ENCODE data around the gene MAGI3.

The MAGI3 gene

DNA sequence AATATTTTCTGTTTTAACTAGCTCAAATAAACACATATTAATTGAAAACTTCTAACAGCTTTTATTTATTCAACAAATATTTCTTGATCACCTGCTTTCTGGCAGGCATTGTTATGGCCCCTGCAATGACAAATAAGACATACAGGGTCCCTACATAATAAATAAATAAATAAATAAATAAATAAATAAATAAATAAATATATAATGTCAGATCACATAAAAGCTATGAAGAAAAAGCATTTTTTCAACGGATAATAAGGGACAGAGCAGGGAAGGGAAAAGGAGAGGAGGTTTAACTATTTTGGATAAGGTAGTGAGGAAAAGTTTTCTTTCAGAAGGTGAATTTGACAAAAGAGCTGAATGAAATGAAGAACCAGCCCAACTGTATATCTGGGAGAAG, 115.0 kb downstream of the MAGI3 start (continued):
- TF ChIP-seq, protein P1, sequence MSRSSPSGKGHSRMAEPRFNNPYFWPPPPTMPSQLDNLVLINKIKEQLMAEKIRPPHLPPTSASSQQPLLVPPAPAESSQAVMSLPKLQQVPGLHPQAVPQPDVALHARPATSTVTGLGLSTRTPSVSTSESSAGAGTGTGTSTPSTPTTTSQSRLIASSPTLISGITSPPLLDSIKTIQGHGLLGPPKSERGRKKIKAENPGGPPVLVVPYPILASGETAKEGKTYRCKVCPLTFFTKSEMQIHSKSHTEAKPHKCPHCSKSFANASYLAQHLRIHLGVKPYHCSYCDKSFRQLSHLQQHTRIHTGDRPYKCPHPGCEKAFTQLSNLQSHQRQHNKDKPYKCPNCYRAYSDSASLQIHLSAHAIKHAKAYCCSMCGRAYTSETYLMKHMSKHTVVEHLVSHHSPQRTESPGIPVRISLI (tag by site-specific recombination; IDR thresholded peaks at IDR 0.05): no peak
- TF ChIP-seq ZNF354C (tag by site-specific recombination; IDR thresholded peaks at IDR 0.05; ENCODE audit: borderline replicate concordance, low read depth) (0 out of 2 replicates have a peak, but pooled peaks have one; percentile 35), ZNF610 (tag by site-specific recombination; IDR thresholded peaks at IDR 0.05; ENCODE audit: borderline replicate concordance) (no peak), ZNF16 (tag by site-specific recombination; IDR thresholded peaks at IDR 0.05; ENCODE audit: low read depth) (no peak), ZNF394 (tag by site-specific recombination; IDR thresholded peaks at IDR 0.05; ENCODE audit: borderline replicate concordance) (peak; percentile 98), ZNF510 (tag by site-specific recombination; IDR thresholded peaks at IDR 0.05; ENCODE audit: insufficient replicate concordance) (peak; percentile 71), MYNN (tag by site-specific recombination; IDR thresholded peaks at IDR 0.05; ENCODE audit: borderline replicate concordance) (no peak), ZNF175 (tag by site-specific recombination; IDR thresholded peaks at IDR 0.05) (no peak), ZNF37A (tag by site-specific recombination; IDR thresholded peaks at IDR 0.05) (no peak), ZNF561 (tag by site-specific recombination; IDR thresholded peaks at IDR 0.05; ENCODE audit: borderline replicate concordance) (no peak), ZSCAN23 (tag by site-specific recombination; IDR thresholded peaks at IDR 0.05) (no peak), ZNF785 (tag by site-specific recombination; IDR thresholded peaks at IDR 0.05) (no peak), ZNF366 (tag by site-specific recombination; conservative IDR thresholded peaks at IDR 0.05) (0 out of 2 replicates have a peak, but pooled peaks have one; percentile 33), ZBTB1 (tag by site-specific recombination; IDR thresholded peaks at IDR 0.05) (no peak), YY1 (tag by site-specific recombination; IDR thresholded peaks at IDR 0.05) (no peak), ZNF248 (tag by site-specific recombination; IDR thresholded peaks at IDR 0.05) (no peak), ZNF266 (tag by site-specific recombination; IDR thresholded peaks at IDR 0.05; ENCODE audit: low read depth) (peak; percentile 54; the same call in 1 of the 2 replicates), ZNF600 (tag by site-specific recombination; IDR thresholded peaks at IDR 0.05) (no peak), ZNF530 (tag by site-specific recombination; IDR thresholded peaks at IDR 0.05; ENCODE audit: low read depth) (no peak), ZNF10 (tag by site-specific recombination; IDR thresholded peaks at IDR 0.05) (no peak), SP3 (tag by site-specific recombination; IDR thresholded peaks at IDR 0.05) (0 out of 2 replicates have a peak, but pooled peaks have one; percentile 11), YY2 (tag by site-specific recombination; IDR thresholded peaks at IDR 0.05) (no peak), GFI1B (tag by site-specific recombination; IDR thresholded peaks at IDR 0.05) (no peak)
- TF ChIP-seq, protein P2, sequence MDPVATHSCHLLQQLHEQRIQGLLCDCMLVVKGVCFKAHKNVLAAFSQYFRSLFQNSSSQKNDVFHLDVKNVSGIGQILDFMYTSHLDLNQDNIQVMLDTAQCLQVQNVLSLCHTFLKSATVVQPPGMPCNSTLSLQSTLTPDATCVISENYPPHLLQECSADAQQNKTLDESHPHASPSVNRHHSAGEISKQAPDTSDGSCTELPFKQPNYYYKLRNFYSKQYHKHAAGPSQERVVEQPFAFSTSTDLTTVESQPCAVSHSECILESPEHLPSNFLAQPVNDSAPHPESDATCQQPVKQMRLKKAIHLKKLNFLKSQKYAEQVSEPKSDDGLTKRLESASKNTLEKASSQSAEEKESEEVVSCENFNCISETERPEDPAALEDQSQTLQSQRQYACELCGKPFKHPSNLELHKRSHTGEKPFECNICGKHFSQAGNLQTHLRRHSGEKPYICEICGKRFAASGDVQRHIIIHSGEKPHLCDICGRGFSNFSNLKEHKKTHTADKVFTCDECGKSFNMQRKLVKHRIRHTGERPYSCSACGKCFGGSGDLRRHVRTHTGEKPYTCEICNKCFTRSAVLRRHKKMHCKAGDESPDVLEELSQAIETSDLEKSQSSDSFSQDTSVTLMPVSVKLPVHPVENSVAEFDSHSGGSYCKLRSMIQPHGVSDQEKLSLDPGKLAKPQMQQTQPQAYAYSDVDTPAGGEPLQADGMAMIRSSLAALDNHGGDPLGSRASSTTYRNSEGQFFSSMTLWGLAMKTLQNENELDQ (tag by site-specific recombination; IDR thresholded peaks at IDR 0.05; ENCODE audit: low read depth): no peak
- TF ChIP-seq, protein P3, sequence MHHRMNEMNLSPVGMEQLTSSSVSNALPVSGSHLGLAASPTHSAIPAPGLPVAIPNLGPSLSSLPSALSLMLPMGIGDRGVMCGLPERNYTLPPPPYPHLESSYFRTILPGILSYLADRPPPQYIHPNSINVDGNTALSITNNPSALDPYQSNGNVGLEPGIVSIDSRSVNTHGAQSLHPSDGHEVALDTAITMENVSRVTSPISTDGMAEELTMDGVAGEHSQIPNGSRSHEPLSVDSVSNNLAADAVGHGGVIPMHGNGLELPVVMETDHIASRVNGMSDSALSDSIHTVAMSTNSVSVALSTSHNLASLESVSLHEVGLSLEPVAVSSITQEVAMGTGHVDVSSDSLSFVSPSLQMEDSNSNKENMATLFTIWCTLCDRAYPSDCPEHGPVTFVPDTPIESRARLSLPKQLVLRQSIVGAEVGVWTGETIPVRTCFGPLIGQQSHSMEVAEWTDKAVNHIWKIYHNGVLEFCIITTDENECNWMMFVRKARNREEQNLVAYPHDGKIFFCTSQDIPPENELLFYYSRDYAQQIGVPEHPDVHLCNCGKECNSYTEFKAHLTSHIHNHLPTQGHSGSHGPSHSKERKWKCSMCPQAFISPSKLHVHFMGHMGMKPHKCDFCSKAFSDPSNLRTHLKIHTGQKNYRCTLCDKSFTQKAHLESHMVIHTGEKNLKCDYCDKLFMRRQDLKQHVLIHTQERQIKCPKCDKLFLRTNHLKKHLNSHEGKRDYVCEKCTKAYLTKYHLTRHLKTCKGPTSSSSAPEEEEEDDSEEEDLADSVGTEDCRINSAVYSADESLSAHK (tag by site-specific recombination; IDR thresholded peaks at IDR 0.05): no peak
- TF ChIP-seq, protein P4, sequence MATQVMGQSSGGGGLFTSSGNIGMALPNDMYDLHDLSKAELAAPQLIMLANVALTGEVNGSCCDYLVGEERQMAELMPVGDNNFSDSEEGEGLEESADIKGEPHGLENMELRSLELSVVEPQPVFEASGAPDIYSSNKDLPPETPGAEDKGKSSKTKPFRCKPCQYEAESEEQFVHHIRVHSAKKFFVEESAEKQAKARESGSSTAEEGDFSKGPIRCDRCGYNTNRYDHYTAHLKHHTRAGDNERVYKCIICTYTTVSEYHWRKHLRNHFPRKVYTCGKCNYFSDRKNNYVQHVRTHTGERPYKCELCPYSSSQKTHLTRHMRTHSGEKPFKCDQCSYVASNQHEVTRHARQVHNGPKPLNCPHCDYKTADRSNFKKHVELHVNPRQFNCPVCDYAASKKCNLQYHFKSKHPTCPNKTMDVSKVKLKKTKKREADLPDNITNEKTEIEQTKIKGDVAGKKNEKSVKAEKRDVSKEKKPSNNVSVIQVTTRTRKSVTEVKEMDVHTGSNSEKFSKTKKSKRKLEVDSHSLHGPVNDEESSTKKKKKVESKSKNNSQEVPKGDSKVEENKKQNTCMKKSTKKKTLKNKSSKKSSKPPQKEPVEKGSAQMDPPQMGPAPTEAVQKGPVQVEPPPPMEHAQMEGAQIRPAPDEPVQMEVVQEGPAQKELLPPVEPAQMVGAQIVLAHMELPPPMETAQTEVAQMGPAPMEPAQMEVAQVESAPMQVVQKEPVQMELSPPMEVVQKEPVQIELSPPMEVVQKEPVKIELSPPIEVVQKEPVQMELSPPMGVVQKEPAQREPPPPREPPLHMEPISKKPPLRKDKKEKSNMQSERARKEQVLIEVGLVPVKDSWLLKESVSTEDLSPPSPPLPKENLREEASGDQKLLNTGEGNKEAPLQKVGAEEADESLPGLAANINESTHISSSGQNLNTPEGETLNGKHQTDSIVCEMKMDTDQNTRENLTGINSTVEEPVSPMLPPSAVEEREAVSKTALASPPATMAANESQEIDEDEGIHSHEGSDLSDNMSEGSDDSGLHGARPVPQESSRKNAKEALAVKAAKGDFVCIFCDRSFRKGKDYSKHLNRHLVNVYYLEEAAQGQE (tag by site-specific recombination; IDR thresholded peaks at IDR 0.05): peak; percentile 73
- TF ChIP-seq, protein P5, sequence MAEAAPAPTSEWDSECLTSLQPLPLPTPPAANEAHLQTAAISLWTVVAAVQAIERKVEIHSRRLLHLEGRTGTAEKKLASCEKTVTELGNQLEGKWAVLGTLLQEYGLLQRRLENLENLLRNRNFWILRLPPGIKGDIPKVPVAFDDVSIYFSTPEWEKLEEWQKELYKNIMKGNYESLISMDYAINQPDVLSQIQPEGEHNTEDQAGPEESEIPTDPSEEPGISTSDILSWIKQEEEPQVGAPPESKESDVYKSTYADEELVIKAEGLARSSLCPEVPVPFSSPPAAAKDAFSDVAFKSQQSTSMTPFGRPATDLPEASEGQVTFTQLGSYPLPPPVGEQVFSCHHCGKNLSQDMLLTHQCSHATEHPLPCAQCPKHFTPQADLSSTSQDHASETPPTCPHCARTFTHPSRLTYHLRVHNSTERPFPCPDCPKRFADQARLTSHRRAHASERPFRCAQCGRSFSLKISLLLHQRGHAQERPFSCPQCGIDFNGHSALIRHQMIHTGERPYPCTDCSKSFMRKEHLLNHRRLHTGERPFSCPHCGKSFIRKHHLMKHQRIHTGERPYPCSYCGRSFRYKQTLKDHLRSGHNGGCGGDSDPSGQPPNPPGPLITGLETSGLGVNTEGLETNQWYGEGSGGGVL (tag by site-specific recombination; IDR thresholded peaks at IDR 0.05): no peak
- TF ChIP-seq, protein P6, sequence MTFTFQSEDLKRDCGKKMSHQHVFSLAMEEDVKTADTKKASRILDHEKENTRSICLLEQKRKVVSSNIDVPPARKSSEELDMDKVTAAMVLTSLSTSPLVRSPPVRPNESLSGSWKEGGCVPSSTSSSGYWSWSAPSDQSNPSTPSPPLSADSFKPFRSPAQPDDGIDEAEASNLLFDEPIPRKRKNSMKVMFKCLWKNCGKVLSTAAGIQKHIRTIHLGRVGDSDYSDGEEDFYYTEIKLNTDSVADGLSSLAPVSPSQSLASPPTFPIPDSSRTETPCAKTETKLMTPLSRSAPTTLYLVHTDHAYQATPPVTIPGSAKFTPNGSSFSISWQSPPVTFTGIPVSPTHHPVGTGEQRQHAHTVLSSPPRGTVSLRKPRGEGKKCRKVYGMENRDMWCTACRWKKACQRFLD (tag by site-specific recombination; IDR thresholded peaks at IDR 0.05): 0 out of 2 replicates have a peak, but pooled peaks have one; percentile 20
